Left forelimb (tissue), 1 donor: ENCODE data around the gene MAP7.
"Not testable (repeated sequence)": the region's sequence is repeated elsewhere in the genome, so short reads cannot be mapped to it uniquely, and the experiment has no call there.

Experiments used
- DNase-seq: peaks from one replicate; pipeline ENCODE4 v3.0.0-alpha.2; 2018; ENCODE audit warnings: low spot score

Gene MAP7

GRCh38 chr6:136550330-136551071 is at the start of gene MAP7:
TSS of gene MAP7 (minus strand) at chr6:136550422. CDS start at chr6:136550408, 14 bp downstream.
- peak; percentile 68 for DNase-seq

- DNase-seq = no peak
Measured at GRCh38 chr6:136599329-136600011, 49.2 kb upstream of the MAP7 start.

GRCh38 chr6:136598048-136598447 is 47.8 kb upstream of the MAP7 start:
- no peak for DNase-seq

GRCh38 chr6:136594671-136595070 is 44.4 kb upstream of the MAP7 start:
- DNase-seq = no peak

GRCh38 chr6:136593748-136594490 is 43.7 kb upstream of the MAP7 start:
- no peak for DNase-seq

GRCh38 chr6:136592930-136593673 is 42.9 kb upstream of the MAP7 start:
- no peak for DNase-seq

GRCh38 chr6:136591617-136592016 is 41.4 kb upstream of the MAP7 start:
- no peak for DNase-seq

GRCh38 chr6:136590846-136591245 is 40.6 kb upstream of the MAP7 start:
- DNase-seq = not testable (repeated sequence)

GRCh38 chr6:136587527-136587926 is 37.3 kb upstream of the MAP7 start:
- DNase-seq = no peak

- no peak for DNase-seq
Measured at GRCh38 chr6:136586295-136586694, 36.1 kb upstream of the MAP7 start.

GRCh38 chr6:136585523-136585922 is 35.3 kb upstream of the MAP7 start:
- DNase-seq = not testable (repeated sequence)

- DNase-seq = not testable (repeated sequence)
Measured at GRCh38 chr6:136584290-136584689, 34.1 kb upstream of the MAP7 start.

GRCh38 chr6:136582711-136583471 is 32.7 kb upstream of the MAP7 start:
- no peak for DNase-seq

GRCh38 chr6:136579800-136580199 is 29.6 kb upstream of the MAP7 start:
- DNase-seq = no peak

- no peak for DNase-seq
Measured at GRCh38 chr6:136576821-136577220, 26.6 kb upstream of the MAP7 start.

- no peak for DNase-seq
Measured at GRCh38 chr6:136571496-136571895, 21.3 kb upstream of the MAP7 start.

GRCh38 chr6:136571065-136571464 is 20.8 kb upstream of the MAP7 start:
- no peak for DNase-seq

GRCh38 chr6:136568129-136568528 is 17.9 kb upstream of the MAP7 start:
- DNase-seq = no peak

- DNase-seq = no peak
Measured at GRCh38 chr6:136567688-136568087, 17.5 kb upstream of the MAP7 start.

GRCh38 chr6:136566851-136567250 is 16.6 kb upstream of the MAP7 start:
- no peak for DNase-seq

GRCh38 chr6:136566007-136566487 is 15.8 kb upstream of the MAP7 start:
- no peak for DNase-seq
